Left colon (tissue), 2 donors: ENCODE measurements around the gene SRPX2. TPM values are rescaled to one million over a fixed set of nuclear protein-coding genes. Genes with fewer than 3 reads are reported as not detected.

Source experiments
- total RNA-seq, 2 donors: library from RNA; stranded (reverse); fragmentation: NEBNext Ultra II Directional; extraction: Animal tissue kit (Norgen Biotek cat#: 25700); gene quantifications; one replicate each; pipeline ENCODE4 v1.2.1, GENCODE V29; 2021
- donor health status: DM: no; HTN: no; CAD: no.
- donor health status: DM: yes; HTN: yes; CAD: no.

The SRPX2 gene
- total RNA-seq, 2 donors from 2014 or later: 4.5 to 10.5 TPM

Other genes starting within 250 kb of the SRPX2 start
- gene PCDH19, start 233.9 kb upstream of the SRPX2 start, total RNA-seq: 1 to 10 TPM in 1 of 2 donors, under 1 TPM in 1; 0.43 to 1.1 TPM
- 1 to 10 TPM; 1.1 TPM for gene TNMD, start 59.3 kb upstream of the SRPX2 start, total RNA-seq
- 100 to 1,000 TPM in 1 of 2 donors, 10 to 100 TPM in 1; 93.9 to 154 TPM for gene TSPAN6, start 7.4 kb upstream of the SRPX2 start, total RNA-seq
- gene SYTL4, start 87.9 kb downstream of the SRPX2 start, total RNA-seq: 10 to 100 TPM; 48.0 to 52.5 TPM
- gene CSTF2, start 176.2 kb downstream of the SRPX2 start, total RNA-seq: 10 to 100 TPM; 23.9 to 26.5 TPM
- 100 to 1,000 TPM in 1 of 2 donors, 10 to 100 TPM in 1; 94.9 to 103 TPM for gene NOX1, start 230.2 kb downstream of the SRPX2 start, total RNA-seq